Ascending aorta (tissue), 2 donors: Measurements from ENCODE around the gene SLC35F3. TPM values are rescaled to one million over a fixed set of nuclear protein-coding genes. Genes with fewer than 3 reads are reported as not detected.

ENCODE experiments used
- DNase-seq, 2 donors: peaks; one replicate each; pipeline ENCODE4 v3.0.0-alpha.2; 2019; ENCODE audit warnings: low spot score in 2 of 2
- H3K27ac ChIP-seq, 2 donors: fragments of 200-600 bp; sonication (generic); one replicate each; pipeline ENCODE4 v1.5.1; 2016 to 2017; ENCODE audit warnings: mild to moderate bottlenecking in 1 of 2
- H3K27me3 ChIP-seq: fragments of 200-600 bp; sonication (generic); one replicate; pipeline ENCODE4 v1.5.1; 2017
- H3K36me3 ChIP-seq, 2 donors: fragments of 200-600 bp; sonication (generic); one replicate each; pipeline ENCODE4 v1.5.1; 2016
- H3K4me1 ChIP-seq, 2 donors: fragments of 200-600 bp; sonication (generic); one replicate each; pipeline ENCODE4 v1.5.1; 2016 to 2017; ENCODE audit warnings: mild to moderate bottlenecking in 1 of 2
- H3K4me3 ChIP-seq, 2 donors: fragments of 200-600 bp; sonication (generic); one replicate each; pipeline ENCODE4 v1.5.1; 2016 to 2017; ENCODE audit warnings: mild to moderate bottlenecking in 1 of 2
- H3K9me3 ChIP-seq, 2 donors: fragments of 200-600 bp; sonication (generic); one replicate each; pipeline ENCODE4 v1.5.1; 2016
- CTCF ChIP-seq, 3 experiments: fragments of 200-600 bp in 2 of 3; fragments of 450-650 bp in 1 of 3; sonication (generic) in 2 of 3; IDR thresholded peaks; one replicate each; pipeline ENCODE4 v1.5.1; 2016 to 2019; ENCODE audit warnings: antibody characterized with exemption in 3 of 3, mild to moderate bottlenecking in 1 of 3, moderate library complexity in 1 of 3
- intact Hi-C: fragments of 100-400 bp; cut with DNase I; formaldehyde crosslinking; loops from one replicate; pipeline ENCODE4 v1.15.1; 2023
- total RNA-seq: library from RNA; depleted of rRNA; stranded (reverse); fragments of >200 nt; gene quantifications from one replicate; pipeline ENCODE4 v1.1.0, GENCODE V29; 2016

The SLC35F3 gene
- total RNA-seq, 1 donor from 2014 or later = 1.4 TPM

- Histone ChIP-seq H3K4me3 (no peak overlapping the region), H3K27ac (no peak overlapping the region), H3K36me3 (no peaks in the 10 kb centered on the region), H3K27me3 (no peaks in the 10 kb centered on the region), H3K4me1 (no peaks in the 10 kb centered on the region), H3K9me3 (no peaks in the 10 kb centered on the region)
- intact Hi-C loops = no loop called here
- no peak for TF ChIP-seq CTCF (IDR thresholded peaks at IDR 0.05)
- no peak for DNase-seq
These were observed 398.8 kb downstream of the SLC35F3 start for GRCh38 chr1:234303231-234303630.

- DNase-seq = no peak
- intact Hi-C loops = no loop called here
- Histone ChIP-seq H3K4me3 (no peak overlapping the region), H3K36me3 (no peaks in the 10 kb centered on the region), H3K27ac (no peak overlapping the region), H3K4me1 (peaks cover 0 to 8% of the 10 kb centered on the region in 2 donors), H3K9me3 (no peaks in the 10 kb centered on the region), H3K27me3 (no peaks in the 10 kb centered on the region)
- TF ChIP-seq CTCF (IDR thresholded peaks at IDR 0.05) = no peak
These were observed 403.2 kb downstream of the SLC35F3 start for GRCh38 chr1:234307726-234308125.

- Histone ChIP-seq H3K27me3 (no peaks in the 10 kb centered on the region), H3K36me3 (no peaks in the 10 kb centered on the region), H3K27ac (peak overlapping the region in 1 of 2 donors; percentile 77), H3K4me3 (peak overlapping the region in 1 of 2 donors; percentile 37), H3K4me1 (peaks cover 0 to 8% of the 10 kb centered on the region in 2 donors), H3K9me3 (no peaks in the 10 kb centered on the region)
- intact Hi-C loops = no loop called here
- no peak for TF ChIP-seq CTCF (IDR thresholded peaks at IDR 0.05)
- no peak for DNase-seq
These were observed 404.7 kb downstream of the SLC35F3 start for GRCh38 chr1:234309243-234309597.

GRCh38 chr1:234309598-234310459 lies 405.4 kb downstream of the SLC35F3 start:
- peak; percentile 79 to 92 (median 91) for TF ChIP-seq CTCF (IDR thresholded peaks at IDR 0.05)
- H3K4me3 ChIP-seq = peak overlapping the region; percentile 2 to 37
- no peaks in the 10 kb centered on the region for H3K36me3 ChIP-seq
- no peaks in the 10 kb centered on the region for H3K27me3 ChIP-seq
- peaks cover 0 to 8% of the 10 kb centered on the region in 2 donors for H3K4me1 ChIP-seq
- H3K27ac ChIP-seq = peak overlapping the region; percentile 72 to 77
- peak in 1 of 2 donors; percentile 71 for DNase-seq
- intact Hi-C loops = no loop called here
- no peaks in the 10 kb centered on the region for H3K9me3 ChIP-seq

GRCh38 chr1:234310460-234310817 lies 406.0 kb downstream of the SLC35F3 start:
- Histone ChIP-seq H3K4me1 (peaks cover 0 to 8% of the 10 kb centered on the region in 2 donors), H3K27me3 (no peaks in the 10 kb centered on the region), H3K9me3 (no peaks in the 10 kb centered on the region), H3K36me3 (no peaks in the 10 kb centered on the region), H3K27ac (peak overlapping the region; percentile 72 to 77), H3K4me3 (peak overlapping the region in 1 of 2 donors; percentile 37)
- DNase-seq = no peak
- TF ChIP-seq CTCF (IDR thresholded peaks at IDR 0.05) = no peak
- intact Hi-C loops = no loop called here
